ENCODE results near the gene TMSB15C. TPM values are rescaled to one million over a fixed set of nuclear protein-coding genes. Genes with fewer than 3 reads are reported as not detected.

Gene TMSB15C
- total and polyA plus RNA-seq, 2 donors (not counting 3 experiments of a cell fraction or from before 2014, with no cell fraction given): 3.1 to 7.0 TPM

- Histone ChIP-seq H3K36me3 (ENCODE audit: control insufficient read depth in 2 of 2, extremely low read depth in 1 of 2, insufficient read depth in 2 of 2, low read length in 2 of 2) (no peaks in the 10 kb centered on the region), H3K27me3 (ENCODE audit: control insufficient read depth in 2 of 2, insufficient read depth in 2 of 2, low read length in 2 of 2) (no peaks in the 10 kb centered on the region), H3K4me2 (ENCODE audit: insufficient read depth, low read length) (no peak overlapping the region), H3K9ac (replicated peaks; ENCODE audit: extremely low read depth, insufficient read depth, low read length) (no peak overlapping the region), H3K9me1 (replicated peaks; ENCODE audit: control insufficient read depth, extremely low read depth, insufficient read depth, low read length) (no peaks in the 10 kb centered on the region), H3K27ac (ENCODE audit: insufficient read depth, low read depth, low read length) (no peak overlapping the region), H3K79me2 (ENCODE audit: control insufficient read depth, insufficient read depth, low read length) (no peaks in the 10 kb centered on the region), H3K4me3 (replicated peaks in 1 of 3; ENCODE audit: insufficient read depth in 1 of 3, low read depth in 1 of 3, low read length in 3 of 3) (no peak overlapping the region), H2AFZ (ENCODE audit: low read depth, low read length) (no peak overlapping the region), H3K4me1 (ENCODE audit: control insufficient read depth, extremely low read depth, insufficient read depth, low read length) (peaks cover 9% of the 10 kb centered on the region), H3K9me3 (replicated peaks; ENCODE audit: control insufficient read depth, insufficient read depth, low read length) (no peaks in the 10 kb centered on the region), H4K20me1 (replicated peaks; ENCODE audit: control insufficient read depth, extremely low read depth, insufficient read depth, low read length) (no peaks in the 10 kb centered on the region)
- dilution Hi-C loops (cut with MboI; ENCODE audit: extremely low pct_ligation_motif_present, low sequenced_read_pairs): no loop called here
- intact Hi-C loops (cut with micrococcal nuclease): no loop called here
- ChIA-PET POLR2A (no interaction called here), CTCF (no interaction called here)
- DNase-seq (ENCODE audit: low read depth, low spot score) (no peak), FAIRE-seq (no peak)
- no TSS peak for BruUV-seq (replicated peaks)
- no peak for TF ChIP-seq EZH2 (IDR thresholded peaks at IDR 0.05; ENCODE audit: borderline replicate concordance, low read depth, low read length, severe bottlenecking)
- no peak for TF ChIP-seq GATA2 (IDR thresholded peaks at IDR 0.05; ENCODE audit: insufficient read depth, insufficient read length, low read depth, low read length)
- TF ChIP-seq, protein P1, sequence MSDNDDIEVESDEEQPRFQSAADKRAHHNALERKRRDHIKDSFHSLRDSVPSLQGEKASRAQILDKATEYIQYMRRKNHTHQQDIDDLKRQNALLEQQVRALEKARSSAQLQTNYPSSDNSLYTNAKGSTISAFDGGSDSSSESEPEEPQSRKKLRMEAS (IDR thresholded peaks at IDR 0.05; ENCODE audit: insufficient read depth, insufficient read length): no peak
- no peak for TF ChIP-seq CTCF (IDR thresholded peaks at IDR 0.05; ENCODE audit: extremely low read depth in 1 of 2, insufficient read depth in 1 of 2, low read depth in 1 of 2, low read length in 2 of 2)
- no peak for TF ChIP-seq MYC (IDR thresholded peaks at IDR 0.05; ENCODE audit: low read depth, low read length)
- no peak for TF ChIP-seq JUN (IDR thresholded peaks at IDR 0.05; ENCODE audit: borderline replicate concordance, insufficient read depth, insufficient read length, low read depth)
- TF ChIP-seq POLR2AphosphoS5 (IDR thresholded peaks at IDR 0.05; ENCODE audit: insufficient read depth, low read depth, low read length): no peak
- TF ChIP-seq FOS (IDR thresholded peaks at IDR 0.05; ENCODE audit: borderline replicate concordance, insufficient read depth, low read length): no peak
- no peak for TF ChIP-seq POLR2A (IDR thresholded peaks at IDR 0.05; ENCODE audit: low read depth, low read length)
Measured at GRCh38 chrX:104117759-104118158, 41.7 kb upstream of the TMSB15C start.

Measured in endothelial cell of umbilical vein (primary cell).